ENCODE measurements around the gene MFSD12. TPM values are rescaled to one million over a fixed set of nuclear protein-coding genes. Genes with fewer than 3 reads are reported as not detected.

Gene MFSD12
- total RNA-seq, 1 donor from 2014 or later: 154 TPM

DNA sequence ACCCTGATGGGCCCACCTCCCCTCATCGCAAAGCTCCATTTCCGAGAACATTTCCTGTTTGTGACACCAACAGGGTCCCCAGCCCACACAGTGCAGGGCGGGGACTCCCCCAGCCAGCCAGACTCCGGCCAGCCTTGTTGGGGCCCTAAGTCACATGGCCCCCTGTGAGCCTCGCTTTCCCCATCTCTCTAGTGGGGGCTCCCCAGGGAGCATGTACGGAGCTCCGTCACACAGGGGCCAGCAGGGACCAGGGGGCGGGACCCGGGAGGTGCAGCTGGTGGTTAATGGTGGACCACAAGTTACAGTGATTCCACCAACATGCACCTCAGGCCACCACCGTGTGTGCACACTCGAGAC is 47.6 kb upstream of the MFSD12 start:
- H3K4me3 ChIP-seq (ENCODE audit: low read depth, low read length): no peak overlapping the region
- H3K36me3 ChIP-seq (ENCODE audit: control insufficient read depth, insufficient read depth, low read length): no peaks in the 10 kb centered on the region
- no peaks in the 10 kb centered on the region for H3K27me3 ChIP-seq (ENCODE audit: control insufficient read depth, insufficient read depth, low read length)
- TF ChIP-seq, protein P1, sequence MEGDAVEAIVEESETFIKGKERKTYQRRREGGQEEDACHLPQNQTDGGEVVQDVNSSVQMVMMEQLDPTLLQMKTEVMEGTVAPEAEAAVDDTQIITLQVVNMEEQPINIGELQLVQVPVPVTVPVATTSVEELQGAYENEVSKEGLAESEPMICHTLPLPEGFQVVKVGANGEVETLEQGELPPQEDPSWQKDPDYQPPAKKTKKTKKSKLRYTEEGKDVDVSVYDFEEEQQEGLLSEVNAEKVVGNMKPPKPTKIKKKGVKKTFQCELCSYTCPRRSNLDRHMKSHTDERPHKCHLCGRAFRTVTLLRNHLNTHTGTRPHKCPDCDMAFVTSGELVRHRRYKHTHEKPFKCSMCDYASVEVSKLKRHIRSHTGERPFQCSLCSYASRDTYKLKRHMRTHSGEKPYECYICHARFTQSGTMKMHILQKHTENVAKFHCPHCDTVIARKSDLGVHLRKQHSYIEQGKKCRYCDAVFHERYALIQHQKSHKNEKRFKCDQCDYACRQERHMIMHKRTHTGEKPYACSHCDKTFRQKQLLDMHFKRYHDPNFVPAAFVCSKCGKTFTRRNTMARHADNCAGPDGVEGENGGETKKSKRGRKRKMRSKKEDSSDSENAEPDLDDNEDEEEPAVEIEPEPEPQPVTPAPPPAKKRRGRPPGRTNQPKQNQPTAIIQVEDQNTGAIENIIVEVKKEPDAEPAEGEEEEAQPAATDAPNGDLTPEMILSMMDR (IDR thresholded peaks at IDR 0.05; ENCODE audit: insufficient read depth, low read length, poor library complexity, severe bottlenecking): no peak
- DNase-seq (ENCODE audit: low read depth): no peak

DNA sequence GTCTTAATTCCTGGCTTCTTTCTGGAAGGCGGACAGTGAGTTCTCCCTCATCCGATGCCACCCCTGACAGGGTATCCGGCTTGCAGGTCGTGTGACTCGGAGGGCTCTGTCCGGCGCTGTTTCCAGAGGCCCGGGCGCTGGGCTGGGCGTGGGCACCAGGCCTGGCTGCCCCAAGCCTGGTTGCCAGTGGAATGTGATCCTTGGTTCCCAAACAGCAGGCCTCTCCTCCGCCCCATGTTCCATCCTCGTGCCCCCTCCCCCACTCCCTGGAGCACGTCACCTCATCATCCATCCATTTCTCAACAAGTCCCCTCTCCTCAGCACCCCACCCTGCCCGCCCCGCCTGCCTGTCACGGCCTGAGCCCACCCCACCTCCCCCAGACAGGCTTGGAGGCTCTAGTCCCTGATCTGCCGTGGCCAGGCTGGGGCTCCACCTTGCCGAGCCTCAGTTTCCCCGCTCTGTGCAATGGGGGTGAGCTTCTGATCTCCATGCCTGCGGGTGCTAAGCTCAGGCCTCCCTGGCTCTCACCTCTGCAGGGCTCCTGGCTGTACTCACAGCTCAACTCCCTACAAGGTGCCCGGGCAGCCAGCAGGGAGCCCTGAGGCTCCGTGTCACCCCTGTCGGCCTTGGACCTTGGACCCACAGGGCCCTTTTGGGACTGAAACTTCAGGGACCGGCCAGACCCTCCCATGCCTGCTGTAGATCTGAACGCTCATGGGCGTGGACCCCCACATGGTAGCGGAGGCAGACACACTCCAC is 47.0 kb upstream of the MFSD12 start:
- no peak overlapping the region for H3K4me3 ChIP-seq (ENCODE audit: low read depth, low read length)
- no peak for DNase-seq (ENCODE audit: low read depth)
- TF ChIP-seq, protein P1 (IDR thresholded peaks at IDR 0.05; ENCODE audit: insufficient read depth, low read length, poor library complexity, severe bottlenecking): no peak

DNA sequence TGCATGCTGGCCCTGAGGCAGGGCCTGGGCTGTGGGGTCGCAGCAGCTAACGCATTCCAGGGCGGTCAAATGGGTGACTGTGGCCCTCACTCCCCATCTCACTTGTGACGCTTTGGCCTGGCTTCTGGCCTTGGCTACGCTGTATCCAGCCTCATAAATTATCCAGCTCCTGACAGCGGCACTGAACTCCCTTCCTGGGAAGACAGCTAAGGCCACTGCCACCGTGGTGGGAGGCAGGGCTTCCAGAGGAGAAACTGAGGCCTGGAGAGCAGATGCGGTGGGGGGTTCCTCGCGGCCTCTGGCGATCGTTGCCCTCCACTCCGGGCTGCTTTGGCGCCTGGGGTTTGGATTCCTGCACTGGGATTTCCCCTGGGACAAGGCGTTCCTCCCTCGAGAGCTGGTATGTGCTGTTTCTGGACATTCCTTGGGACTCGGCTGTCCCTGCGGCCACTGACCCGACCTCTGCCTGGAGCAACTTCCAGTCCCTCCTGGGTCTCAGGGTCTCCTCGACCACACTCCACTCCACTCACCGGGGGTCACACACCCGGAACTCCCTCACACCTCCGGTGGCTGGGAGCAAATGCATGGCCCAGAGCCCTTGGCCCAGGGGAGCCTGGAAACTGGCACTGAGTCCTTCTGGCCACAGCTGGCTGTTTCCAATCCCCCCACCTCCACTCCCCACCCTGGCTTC is 45.9 kb upstream of the MFSD12 start:
- no peak for DNase-seq (ENCODE audit: low read depth)
- TF ChIP-seq, protein P1 (IDR thresholded peaks at IDR 0.05; ENCODE audit: insufficient read depth, low read length, poor library complexity, severe bottlenecking): no peak
- no peaks in the 10 kb centered on the region for H3K27me3 ChIP-seq (ENCODE audit: control insufficient read depth, insufficient read depth, low read length)
- no peaks in the 10 kb centered on the region for H3K36me3 ChIP-seq (ENCODE audit: control insufficient read depth, insufficient read depth, low read length)
- no peak overlapping the region for H3K4me3 ChIP-seq (ENCODE audit: low read depth, low read length)

More for the DNA sequence above, 47.0 kb upstream of the MFSD12 start:
- Histone ChIP-seq H3K27me3 (ENCODE audit: control insufficient read depth, insufficient read depth, low read length) (no peaks in the 10 kb centered on the region), H3K36me3 (ENCODE audit: control insufficient read depth, insufficient read depth, low read length) (no peaks in the 10 kb centered on the region)

DNA sequence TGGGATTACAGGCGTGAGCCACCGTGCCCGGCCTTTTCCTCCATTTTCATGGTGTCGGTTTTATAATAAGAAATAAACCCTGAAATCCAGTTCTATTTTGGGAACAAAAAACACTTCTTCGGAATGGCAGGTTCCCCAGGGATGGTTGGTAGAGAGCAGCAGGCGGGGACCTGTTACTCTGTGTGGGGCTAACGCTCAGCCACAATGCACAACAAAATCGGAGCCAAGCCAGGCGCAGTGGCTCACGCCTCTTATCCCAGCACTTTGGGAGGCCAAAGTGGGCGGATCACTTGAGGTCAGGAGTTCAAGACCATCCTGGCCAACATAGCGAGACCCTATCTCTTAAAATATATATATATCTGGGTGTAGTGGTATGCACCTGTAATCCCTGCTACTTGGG is 43.6 kb upstream of the MFSD12 start:
- Histone ChIP-seq H3K27me3 (ENCODE audit: control insufficient read depth, insufficient read depth, low read length) (no peaks in the 10 kb centered on the region), H3K36me3 (ENCODE audit: control insufficient read depth, insufficient read depth, low read length) (no peaks in the 10 kb centered on the region), H3K4me3 (ENCODE audit: low read depth, low read length) (no peak overlapping the region)
- no peak for DNase-seq (ENCODE audit: low read depth)
- TF ChIP-seq, protein P1 (IDR thresholded peaks at IDR 0.05; ENCODE audit: insufficient read depth, low read length, poor library complexity, severe bottlenecking): no peak

DNA sequence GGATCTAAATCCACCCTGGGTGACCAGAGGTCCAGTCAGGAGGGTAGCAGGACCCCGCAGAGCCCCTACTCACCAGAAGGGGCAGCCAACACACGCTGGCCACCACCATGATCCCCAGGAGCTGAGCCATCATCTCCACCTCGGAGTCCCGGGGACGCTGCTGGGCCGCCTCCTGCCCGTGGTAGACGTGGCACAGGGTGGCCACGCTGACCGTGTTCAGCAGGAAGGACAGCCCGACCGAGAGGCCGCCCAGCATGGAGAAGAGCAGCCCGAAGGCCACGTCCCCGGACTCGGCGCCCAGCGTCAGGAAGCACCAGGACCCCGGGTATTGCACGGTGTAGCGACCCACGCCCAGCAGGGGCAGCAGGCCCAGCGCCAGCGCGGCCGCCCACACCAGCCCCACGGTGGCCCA is 42.4 kb upstream of the MFSD12 start:
- peaks cover 3% of the 10 kb centered on the region for H3K27me3 ChIP-seq (ENCODE audit: control insufficient read depth, insufficient read depth, low read length)
- no peak overlapping the region for H3K4me3 ChIP-seq (ENCODE audit: low read depth, low read length)
- TF ChIP-seq, protein P1 (IDR thresholded peaks at IDR 0.05; ENCODE audit: insufficient read depth, low read length, poor library complexity, severe bottlenecking): no peak
- DNase-seq (ENCODE audit: low read depth): no peak
- H3K36me3 ChIP-seq (ENCODE audit: control insufficient read depth, insufficient read depth, low read length): no peaks in the 10 kb centered on the region

Measured in kidney epithelial cell (primary cell).